ENCODE data around the gene LYPD6. TPM values are rescaled to one million over a fixed set of nuclear protein-coding genes. Genes with fewer than 3 reads are reported as not detected.

The LYPD6 gene
- total RNA-seq, 1 donor from 2014 or later = 4.1 TPM

DNA sequence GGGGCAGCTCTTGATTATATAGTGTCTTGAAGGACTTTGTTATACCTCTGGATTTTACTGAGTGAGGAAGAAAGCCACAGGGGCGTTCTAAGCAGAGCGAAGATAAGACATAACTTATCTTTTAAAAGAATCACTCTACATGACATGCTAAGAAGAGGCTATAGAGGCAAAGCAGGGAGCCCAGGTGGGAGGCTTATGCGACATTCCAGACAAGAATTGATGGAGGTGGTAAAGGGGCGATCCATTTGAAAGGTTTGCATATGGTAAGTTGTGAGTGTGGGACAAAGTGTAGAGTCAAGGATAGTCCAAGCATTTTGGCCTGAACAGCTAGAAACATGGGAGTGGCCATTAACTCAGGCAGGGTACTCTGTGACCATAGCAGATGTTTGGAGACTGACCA is 49.8 kb downstream of the LYPD6 start:
- no peak overlapping the region for H3K27ac Mint-ChIP-seq

GRCh38 chr2:149383340-149383739 is 53.0 kb downstream of the LYPD6 start:
- Histone ChIP-seq H3K36me3 (no peaks in the 10 kb centered on the region), H4K20me1 (ENCODE audit: low read depth) (no peaks in the 10 kb centered on the region), H3K4me1 (peaks cover 9% of the 10 kb centered on the region), H3K4me3 (no peak overlapping the region), H3K27me3 (no peaks in the 10 kb centered on the region), H3K27ac (no peak overlapping the region), H2AFZ (replicated peaks) (no peak overlapping the region), H3K4me2 (no peak overlapping the region), H3K9ac (no peak overlapping the region), H3K9me3 (ENCODE audit: low read depth) (no peaks in the 10 kb centered on the region), H3K79me2 (ENCODE audit: low read depth) (no peaks in the 10 kb centered on the region), H3F3A (ENCODE audit: low read depth) (no peaks in the 10 kb centered on the region)
- Mint-ChIP-seq H3K36me3 (no peaks in the 10 kb centered on the region), H3K27ac (no peak overlapping the region), H3K9me3 (no peaks in the 10 kb centered on the region), H3K4me1 (peaks cover under 1% of the 10 kb centered on the region), H3K27me3 (ENCODE audit: insufficient read depth, low read depth) (peaks cover 1% of the 10 kb centered on the region), H3K4me3 (no peak overlapping the region)
- no peak for DNase-seq (ENCODE audit: low spot score)
- TF ChIP-seq, protein P1, sequence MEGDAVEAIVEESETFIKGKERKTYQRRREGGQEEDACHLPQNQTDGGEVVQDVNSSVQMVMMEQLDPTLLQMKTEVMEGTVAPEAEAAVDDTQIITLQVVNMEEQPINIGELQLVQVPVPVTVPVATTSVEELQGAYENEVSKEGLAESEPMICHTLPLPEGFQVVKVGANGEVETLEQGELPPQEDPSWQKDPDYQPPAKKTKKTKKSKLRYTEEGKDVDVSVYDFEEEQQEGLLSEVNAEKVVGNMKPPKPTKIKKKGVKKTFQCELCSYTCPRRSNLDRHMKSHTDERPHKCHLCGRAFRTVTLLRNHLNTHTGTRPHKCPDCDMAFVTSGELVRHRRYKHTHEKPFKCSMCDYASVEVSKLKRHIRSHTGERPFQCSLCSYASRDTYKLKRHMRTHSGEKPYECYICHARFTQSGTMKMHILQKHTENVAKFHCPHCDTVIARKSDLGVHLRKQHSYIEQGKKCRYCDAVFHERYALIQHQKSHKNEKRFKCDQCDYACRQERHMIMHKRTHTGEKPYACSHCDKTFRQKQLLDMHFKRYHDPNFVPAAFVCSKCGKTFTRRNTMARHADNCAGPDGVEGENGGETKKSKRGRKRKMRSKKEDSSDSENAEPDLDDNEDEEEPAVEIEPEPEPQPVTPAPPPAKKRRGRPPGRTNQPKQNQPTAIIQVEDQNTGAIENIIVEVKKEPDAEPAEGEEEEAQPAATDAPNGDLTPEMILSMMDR (IDR thresholded peaks at IDR 0.05) = no peak
- no peak for TF ChIP-seq EZH2 (IDR thresholded peaks at IDR 0.05)
- no peak for TF ChIP-seq EZH2phosphoT487 (IDR thresholded peaks at IDR 0.05)

More for the DNA sequence above, 49.8 kb downstream of the LYPD6 start:
- H3K36me3 Mint-ChIP-seq = no peaks in the 10 kb centered on the region
- Histone ChIP-seq H3K79me2 (ENCODE audit: low read depth) (no peaks in the 10 kb centered on the region), H3K9ac (no peak overlapping the region), H3K36me3 (no peaks in the 10 kb centered on the region), H3K27me3 (no peaks in the 10 kb centered on the region), H3K4me3 (no peak overlapping the region), H3K4me2 (no peak overlapping the region), H3K4me1 (peaks cover 19% of the 10 kb centered on the region), H3K9me3 (ENCODE audit: low read depth) (no peaks in the 10 kb centered on the region), H3K27ac (no peak overlapping the region), H2AFZ (replicated peaks) (no peak overlapping the region), H4K20me1 (ENCODE audit: low read depth) (no peaks in the 10 kb centered on the region), H3F3A (ENCODE audit: low read depth) (peaks cover 14% of the 10 kb centered on the region)
- TF ChIP-seq EZH2 (IDR thresholded peaks at IDR 0.05) (no peak), EZH2phosphoT487 (IDR thresholded peaks at IDR 0.05) (no peak)
- TF ChIP-seq, protein P1 (IDR thresholded peaks at IDR 0.05) = no peak
- no peak for DNase-seq (ENCODE audit: low spot score)
- no peaks in the 10 kb centered on the region for H3K27me3 Mint-ChIP-seq (ENCODE audit: insufficient read depth, low read depth)
- no peaks in the 10 kb centered on the region for H3K9me3 Mint-ChIP-seq
- H3K4me3 Mint-ChIP-seq = no peak overlapping the region
- H3K4me1 Mint-ChIP-seq = peaks cover 15% of the 10 kb centered on the region

DNA sequence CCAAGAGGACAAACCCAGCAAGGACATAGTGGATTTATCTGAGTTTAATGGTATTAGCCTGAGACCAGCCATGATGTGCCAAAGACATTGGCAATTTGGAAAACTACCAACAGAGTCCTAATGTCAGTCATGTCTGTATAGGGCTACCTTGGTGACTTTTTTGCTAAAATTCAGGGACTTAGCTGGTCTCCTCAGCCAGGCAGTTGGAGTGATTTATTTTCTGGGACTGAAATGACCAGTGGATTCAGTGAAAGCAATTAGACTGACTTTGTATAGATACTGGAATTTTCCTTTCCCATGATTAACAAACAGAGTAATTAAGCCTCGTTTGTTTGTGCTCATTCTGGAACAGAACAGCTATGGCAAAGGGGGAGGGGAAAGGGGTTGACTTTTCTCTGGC is 55.0 kb downstream of the LYPD6 start:
- no peak overlapping the region for H3K27ac Mint-ChIP-seq
- H3K4me3 Mint-ChIP-seq = no peak overlapping the region
- no peak for TF ChIP-seq EZH2phosphoT487 (IDR thresholded peaks at IDR 0.05)
- TF ChIP-seq, protein P1 (IDR thresholded peaks at IDR 0.05) = no peak
- no peak for TF ChIP-seq EZH2 (IDR thresholded peaks at IDR 0.05)
- Histone ChIP-seq H3K4me3 (no peak overlapping the region), H3K36me3 (no peaks in the 10 kb centered on the region), H3F3A (ENCODE audit: low read depth) (peaks cover 13% of the 10 kb centered on the region), H3K9ac (no peak overlapping the region), H3K27me3 (no peaks in the 10 kb centered on the region), H3K27ac (no peak overlapping the region), H3K4me2 (no peak overlapping the region), H2AFZ (replicated peaks) (no peak overlapping the region), H4K20me1 (ENCODE audit: low read depth) (no peaks in the 10 kb centered on the region), H3K79me2 (ENCODE audit: low read depth) (no peaks in the 10 kb centered on the region), H3K9me3 (ENCODE audit: low read depth) (no peaks in the 10 kb centered on the region), H3K4me1 (peaks cover 25% of the 10 kb centered on the region)
- DNase-seq (ENCODE audit: low spot score) = no peak
- peaks cover 4% of the 10 kb centered on the region for H3K27me3 Mint-ChIP-seq (ENCODE audit: insufficient read depth, low read depth)
- H3K36me3 Mint-ChIP-seq = no peaks in the 10 kb centered on the region
- no peaks in the 10 kb centered on the region for H3K9me3 Mint-ChIP-seq
- H3K4me1 Mint-ChIP-seq = peaks cover 21% of the 10 kb centered on the region
